B cell (primary cell): ENCODE measurements around the gene TSPAN5. TPM values are rescaled to one million over a fixed set of nuclear protein-coding genes. Genes with fewer than 3 reads are reported as not detected.

Experiments used
- ATAC-seq: fragments of 200-7000 bp; cut with Tn5 transposase; one replicate; pipeline ENCODE4 v1.10.0; 2021; ENCODE audit warnings: low read depth, mild to moderate bottlenecking, moderate number of reproducible peaks, moderate library complexity
- CTCF ChIA-PET: fragments of 350-600 bp; sonication (Branson Sonifier 250); formaldehyde crosslinking; loops from one replicate; lab custom pipeline; 2021; ENCODE audit warnings: antibody characterized with exemption, inconsistent platforms; lab: Charles Lee
- POLR2A ChIA-PET: fragments of 350-600 bp; sonication (Branson Sonifier 250); formaldehyde crosslinking; loops from one replicate; lab custom pipeline; 2021; ENCODE audit warnings: antibody characterized with exemption; lab: Charles Lee
- DNase-seq: peaks from one replicate; pipeline ENCODE4 v3.0.0; 2013
- H2AFZ ChIP-seq: 2 replicates; pipeline ENCODE4 v1.6.1; 2012; ENCODE audit warnings: mild to moderate bottlenecking, low read depth, low read length; ENCODE audit not compliant: insufficient read depth, poor library complexity, severe bottlenecking
- H3K27ac ChIP-seq, 2 donors: 1 replicate in 1 of 2; 2 replicates in 1 of 2; pipeline ENCODE4 v1.5.1; 2012 to 2013; ENCODE audit warnings: low read length in 2 of 2, mild to moderate bottlenecking in 2 of 2, moderate library complexity in 1 of 2
- H3K27me3 ChIP-seq, 4 experiments: fragments of 200-600 bp in 1 of 4; sonication (generic) in 1 of 4; replicated peaks in 1 of 4; 1 replicate in 2 of 4; 2 replicates in 2 of 4; pipeline versions ENCODE4 v1.6.1 to v1.7.0; 2013 to 2016; ENCODE audit warnings: low read length in 3 of 4, mild to moderate bottlenecking in 2 of 4, mixed read lengths in 1 of 4, moderate library complexity in 1 of 4; ENCODE audit not compliant: insufficient read depth in 4 of 4, control insufficient read depth in 3 of 4; ENCODE audit errors: control extremely low read depth in 1 of 4
- H3K36me3 ChIP-seq, 2 experiments: replicated peaks in 1 of 2; 1 replicate in 1 of 2; 2 replicates in 1 of 2; pipeline versions ENCODE4 v1.6.1 to v1.7.1; 2013; ENCODE audit warnings: low read length in 1 of 2; ENCODE audit not compliant: insufficient read depth in 2 of 2, control insufficient read depth in 1 of 2; ENCODE audit errors: control extremely low read depth in 1 of 2, extremely low read depth in 1 of 2
- H3K4me1 ChIP-seq, 2 donors: fragments of 200-600 bp in 1 of 2; sonication (generic) in 1 of 2; 1 replicate in 1 of 2; 2 replicates in 1 of 2; pipeline versions ENCODE4 v1.5.1 to v1.6.1; 2013 to 2017; ENCODE audit warnings: low read length in 2 of 2; ENCODE audit not compliant: control insufficient read depth in 2 of 2, insufficient read depth in 2 of 2
- H3K4me2 ChIP-seq: replicated peaks from 2 replicates; pipeline ENCODE3; 2012; ENCODE audit warnings: mild to moderate bottlenecking, low read depth, low read length; ENCODE audit not compliant: poor library complexity, severe bottlenecking
- H3K4me3 ChIP-seq, 5 experiments: fragments of 200-600 bp in 1 of 5; sonication (generic) in 1 of 5; 1 replicate in 3 of 5; 2 replicates in 2 of 5; pipeline versions ENCODE4 v1.5.1 to v1.7.0; 2011 to 2016; ENCODE audit warnings: low read length in 4 of 5, mild to moderate bottlenecking in 4 of 5, low read depth in 2 of 5, control low read depth in 1 of 5, moderate library complexity in 1 of 5; ENCODE audit not compliant: insufficient read depth in 1 of 5; ENCODE audit errors: control extremely low read depth in 1 of 5, extremely low read depth in 1 of 5
- H3K79me2 ChIP-seq: fragments of 200-600 bp; sonication (generic); one replicate; pipeline ENCODE4 v1.6.0; 2016; ENCODE audit warnings: low read length; ENCODE audit not compliant: control insufficient read depth, insufficient read depth
- H3K9ac ChIP-seq: fragments of 200-600 bp; sonication (generic); 2 replicates; pipeline ENCODE4 v1.6.1; 2017; ENCODE audit warnings: mild to moderate bottlenecking, low read length, moderate library complexity
- H3K9me3 ChIP-seq, 3 donors: one replicate each; pipeline versions ENCODE4 v1.6.1 to v1.7.1; 2013; ENCODE audit warnings: low read length in 2 of 3; ENCODE audit not compliant: control insufficient read depth in 2 of 3, insufficient read depth in 1 of 3; ENCODE audit errors: control extremely low read depth in 1 of 3
- H4K20me1 ChIP-seq: 2 replicates; pipeline ENCODE4 v1.6.0; 2012; ENCODE audit warnings: mild to moderate bottlenecking, low read length; ENCODE audit not compliant: insufficient read depth, control insufficient read depth, poor library complexity, severe bottlenecking
- H3K27ac Mint-ChIP-seq: one replicate; pipeline ENCODE4 v1.8.0; 2021; ENCODE audit warnings: mixed read lengths
- H3K27me3 Mint-ChIP-seq: one replicate; pipeline ENCODE4 v1.8.0; 2021; ENCODE audit warnings: mixed read lengths
- H3K4me1 Mint-ChIP-seq: one replicate; pipeline ENCODE4 v1.8.0; 2021; ENCODE audit warnings: mixed read lengths
- H3K4me3 Mint-ChIP-seq: one replicate; pipeline ENCODE4 v1.8.0; 2021; ENCODE audit warnings: mixed read lengths
- H3K9me3 Mint-ChIP-seq: one replicate; pipeline ENCODE4 v1.8.0; 2022; ENCODE audit warnings: mixed read lengths; ENCODE audit not compliant: insufficient read depth
- EZH2 ChIP-seq: IDR thresholded peaks from 2 replicates; pipeline ENCODE4 v1.6.1; 2012; ENCODE audit warnings: borderline replicate concordance, low read depth, mild to moderate bottlenecking, moderate library complexity, low read length; ENCODE audit not compliant: insufficient read depth, poor library complexity, severe bottlenecking
- WGBS: methylation state at CpG from one replicate; pipeline ENCODE4 v1.1.5; 2013; ENCODE audit warnings: missing lambda C conversion rate; ENCODE audit not compliant: insufficient coverage; 5-methylcytosine and 5-hydroxymethylcytosine counted together
- intact Hi-C: fragments of 100-400 bp; cut with micrococcal nuclease; formaldehyde crosslinking; loops from one replicate; pipeline ENCODE4 v1.10.0; 2022
- polyA plus RNA-seq: library from polyadenylated mRNA; depleted of rRNA; stranded (reverse); fragments of >200 nt; gene quantifications from 2 replicates; pipeline ENCODE4 v1.2.3, GENCODE V29; 2012
- total RNA-seq, 2 donors: library from RNA; stranded (reverse); fragments of 120-200 nt in 1 of 2; gene quantifications; 1 replicate in 1 of 2; 2 replicates in 1 of 2; pipeline versions ENCODE4 v1.2.3 to v1.2.4, GENCODE V29; 2013 to 2022
- TF ChIP-seq, protein P1 (sequence below): fragments of 200-600 bp; IDR thresholded peaks from one replicate; pipeline ENCODE4 v1.8.0; 2022; ENCODE audit warnings: antibody characterized with exemption, mild to moderate bottlenecking

TSPAN5 gene
- total and polyA plus RNA-seq, 2 donors (not counting 1 experiment from before 2014, with no cell fraction given), result 2.6 to 5.3 TPM

DNA sequence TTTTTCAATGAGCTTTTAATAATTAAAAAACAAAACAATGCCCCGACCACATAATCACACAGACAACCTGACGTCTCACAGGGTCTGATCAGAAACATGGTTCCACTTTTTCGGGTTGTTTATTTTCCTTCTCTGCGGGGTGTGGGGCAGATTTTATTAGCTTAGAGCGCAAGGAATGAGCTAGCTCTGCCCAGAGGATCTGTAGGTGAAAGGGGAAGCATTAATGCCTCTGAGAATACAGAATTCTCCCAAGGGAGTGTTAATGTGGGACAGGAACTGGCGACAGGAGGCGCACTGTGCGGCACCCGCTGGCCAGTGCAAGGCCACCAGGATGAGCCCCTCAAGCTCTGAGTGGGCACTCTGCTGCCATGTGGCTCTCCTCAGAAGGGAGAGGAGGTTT lies 181.5 kb downstream of the TSPAN5 start:
- Mint-ChIP-seq H3K27me3 (no peaks in the 10 kb centered on the region), H3K9me3 (no peaks in the 10 kb centered on the region), H3K4me1 (peaks cover 4% of the 10 kb centered on the region), H3K4me3 (no peak overlapping the region), H3K27ac (no peak overlapping the region)
- Histone ChIP-seq H3K4me2 (no peak overlapping the region), H3K9me3 (no peaks in the 10 kb centered on the region), H3K27ac (no peak overlapping the region), H3K4me3 (no peak overlapping the region), H4K20me1 (no peaks in the 10 kb centered on the region), H2AFZ (no peak overlapping the region), H3K79me2 (no peaks in the 10 kb centered on the region), H3K36me3 (peaks cover 0 to 6% of the 10 kb centered on the region in 2 experiments), H3K9ac (no peak overlapping the region), H3K27me3 (no peaks in the 10 kb centered on the region), H3K4me1 (no peaks in the 10 kb centered on the region)
- ATAC-seq, result no peak
- intact Hi-C loops, result no loop called here
- ChIA-PET POLR2A (no interaction called here), CTCF (interaction anchor here (1.8 to 3.3 kb wide), 2 partner anchors 9 to 518 kb away, joined by 4 to 21 read pairs; partner anchors contain the start of gene METAP1)
- WGBS, result 76% methylated on average over 5 of the region's 9 CpGs
- no peak for TF ChIP-seq EZH2
- TF ChIP-seq, protein P1, sequence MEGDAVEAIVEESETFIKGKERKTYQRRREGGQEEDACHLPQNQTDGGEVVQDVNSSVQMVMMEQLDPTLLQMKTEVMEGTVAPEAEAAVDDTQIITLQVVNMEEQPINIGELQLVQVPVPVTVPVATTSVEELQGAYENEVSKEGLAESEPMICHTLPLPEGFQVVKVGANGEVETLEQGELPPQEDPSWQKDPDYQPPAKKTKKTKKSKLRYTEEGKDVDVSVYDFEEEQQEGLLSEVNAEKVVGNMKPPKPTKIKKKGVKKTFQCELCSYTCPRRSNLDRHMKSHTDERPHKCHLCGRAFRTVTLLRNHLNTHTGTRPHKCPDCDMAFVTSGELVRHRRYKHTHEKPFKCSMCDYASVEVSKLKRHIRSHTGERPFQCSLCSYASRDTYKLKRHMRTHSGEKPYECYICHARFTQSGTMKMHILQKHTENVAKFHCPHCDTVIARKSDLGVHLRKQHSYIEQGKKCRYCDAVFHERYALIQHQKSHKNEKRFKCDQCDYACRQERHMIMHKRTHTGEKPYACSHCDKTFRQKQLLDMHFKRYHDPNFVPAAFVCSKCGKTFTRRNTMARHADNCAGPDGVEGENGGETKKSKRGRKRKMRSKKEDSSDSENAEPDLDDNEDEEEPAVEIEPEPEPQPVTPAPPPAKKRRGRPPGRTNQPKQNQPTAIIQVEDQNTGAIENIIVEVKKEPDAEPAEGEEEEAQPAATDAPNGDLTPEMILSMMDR, result no peak
- DNase-seq, result no peak

DNA sequence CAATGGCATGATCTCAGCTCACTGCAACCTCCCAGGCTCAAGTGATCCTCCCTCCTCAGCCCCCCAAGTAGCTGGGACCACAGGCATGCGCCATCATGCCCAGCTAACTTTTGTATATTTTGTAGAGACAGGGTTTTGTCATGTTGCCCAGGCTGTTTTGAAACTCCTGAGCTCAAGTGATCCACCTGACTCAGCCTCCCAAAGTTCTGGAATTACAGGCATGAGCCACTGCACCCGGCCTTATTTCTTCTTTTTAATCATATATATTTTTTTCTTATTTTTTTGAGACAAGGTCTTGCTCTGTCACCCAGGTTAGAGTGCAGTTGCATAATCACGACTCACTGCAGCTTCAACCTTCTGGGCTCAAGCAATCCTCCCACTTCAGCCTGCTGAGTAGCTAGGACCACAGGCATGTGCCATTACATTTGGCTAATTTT lies 184.0 kb downstream of the TSPAN5 start:
- Histone ChIP-seq H4K20me1 (no peaks in the 10 kb centered on the region), H2AFZ (no peak overlapping the region), H3K4me3 (no peak overlapping the region), H3K9me3 (no peaks in the 10 kb centered on the region), H3K36me3 (peaks cover 0 to 6% of the 10 kb centered on the region in 2 experiments), H3K79me2 (no peaks in the 10 kb centered on the region), H3K4me1 (no peaks in the 10 kb centered on the region), H3K27ac (no peak overlapping the region), H3K9ac (no peak overlapping the region), H3K4me2 (no peak overlapping the region), H3K27me3 (no peaks in the 10 kb centered on the region)
- ATAC-seq, result no peak
- 100% methylated on average over 1 of the region's 3 CpGs for WGBS
- Mint-ChIP-seq H3K4me3 (no peak overlapping the region), H3K4me1 (peaks cover 3% of the 10 kb centered on the region), H3K27me3 (no peaks in the 10 kb centered on the region), H3K27ac (no peak overlapping the region), H3K9me3 (no peaks in the 10 kb centered on the region)
- CTCF ChIA-PET, result no interaction called here
- no peak for DNase-seq
- TF ChIP-seq, protein P1, result no peak
- TF ChIP-seq EZH2, result no peak
- POLR2A ChIA-PET, result no interaction called here
- intact Hi-C loops, result no loop called here
